T1000 (cell line): Measurements from ENCODE around the gene ATM.
"Not testable (repeated sequence)": the region's sequence is repeated elsewhere in the genome, so short reads cannot be mapped to it uniquely, and the experiment has no call there.

ENCODE experiments used
- DNase-seq: peaks from one replicate; lab custom pipeline; 2025; ENCODE audit warnings: mixed read lengths; lab: John Stamatoyannopoulos, UW

The ATM gene

GRCh38 chr11:108278954-108279353 is 56.1 kb downstream of the ATM start:
- DNase-seq = no peak

DNA sequence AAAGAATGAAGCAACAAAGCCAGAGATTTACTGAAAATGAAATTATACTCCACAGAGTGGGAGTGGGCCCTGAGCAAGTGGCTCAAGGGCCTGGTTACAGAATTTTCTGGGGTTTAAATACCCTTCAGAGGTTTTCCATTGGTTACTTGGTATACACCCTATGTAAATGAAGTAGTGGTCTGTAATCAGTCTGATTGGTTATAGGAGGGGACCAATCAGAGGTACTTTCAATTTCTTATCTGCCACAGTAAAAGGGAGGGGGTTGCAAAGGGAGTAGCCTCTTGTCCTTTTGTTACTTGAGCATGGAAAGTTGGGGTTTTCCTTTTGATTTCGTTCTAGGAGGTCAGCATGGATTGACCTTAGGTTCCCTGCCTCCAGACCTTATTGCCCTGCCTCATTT is 63.5 kb downstream of the ATM start:
- no peak for DNase-seq

DNA sequence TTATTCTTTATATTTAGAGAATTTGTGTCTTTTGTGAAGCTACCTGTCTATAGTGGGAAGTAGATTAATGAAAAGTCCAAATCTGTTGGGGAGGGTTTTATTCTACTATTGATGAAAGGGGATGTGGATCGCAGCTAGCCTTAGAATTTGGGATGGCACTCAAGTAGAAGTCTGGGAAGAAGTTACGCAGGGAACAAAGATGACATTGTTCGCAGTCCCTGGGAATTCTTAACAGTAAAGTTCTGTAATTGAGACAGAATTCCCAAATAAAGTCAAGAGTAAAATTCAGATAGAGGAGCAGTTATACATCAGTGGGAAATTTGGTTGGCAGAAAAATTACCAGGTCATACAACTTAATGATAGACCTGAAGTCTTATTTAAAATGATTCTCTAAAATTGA is 64.1 kb downstream of the ATM start:
- no peak for DNase-seq

DNA sequence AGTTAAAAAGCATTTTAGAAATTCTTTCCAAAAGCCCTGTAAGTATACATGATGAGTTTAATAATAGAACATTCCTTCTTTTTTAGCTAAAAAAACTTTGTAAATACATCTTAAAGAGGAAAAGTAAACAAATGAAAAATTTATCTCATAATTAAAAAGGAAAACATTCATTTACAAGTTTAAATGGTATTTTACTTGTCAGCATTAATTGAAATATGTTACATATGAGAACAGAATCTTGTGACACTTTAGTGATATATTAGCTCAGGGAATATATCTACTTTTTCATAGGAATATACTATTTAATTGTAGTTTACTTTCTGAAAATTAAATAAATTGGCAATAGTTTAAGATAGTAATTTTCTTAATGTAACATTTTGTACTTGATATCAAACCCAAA is 66.2 kb downstream of the ATM start:
- DNase-seq = not testable (repeated sequence)

DNA sequence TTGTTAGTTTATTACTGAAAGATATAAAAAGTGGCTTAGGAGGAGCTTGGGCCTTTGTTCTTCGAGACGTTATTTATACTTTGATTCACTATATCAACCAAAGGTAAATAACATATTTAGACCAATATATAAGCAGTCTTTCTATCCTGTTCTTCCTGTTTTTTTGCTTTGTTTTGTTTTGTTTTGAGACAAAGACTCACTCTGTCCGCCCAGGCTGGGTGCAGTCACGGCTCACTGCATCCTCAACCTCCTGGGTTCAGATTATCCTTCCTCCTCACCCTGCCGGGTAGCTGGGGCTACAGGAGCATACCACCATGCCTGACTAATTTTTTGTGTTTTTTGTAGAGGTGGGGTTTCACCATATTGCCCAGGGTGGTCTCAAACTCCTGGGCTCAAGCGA is 66.8 kb downstream of the ATM start:
- no peak for DNase-seq

DNA sequence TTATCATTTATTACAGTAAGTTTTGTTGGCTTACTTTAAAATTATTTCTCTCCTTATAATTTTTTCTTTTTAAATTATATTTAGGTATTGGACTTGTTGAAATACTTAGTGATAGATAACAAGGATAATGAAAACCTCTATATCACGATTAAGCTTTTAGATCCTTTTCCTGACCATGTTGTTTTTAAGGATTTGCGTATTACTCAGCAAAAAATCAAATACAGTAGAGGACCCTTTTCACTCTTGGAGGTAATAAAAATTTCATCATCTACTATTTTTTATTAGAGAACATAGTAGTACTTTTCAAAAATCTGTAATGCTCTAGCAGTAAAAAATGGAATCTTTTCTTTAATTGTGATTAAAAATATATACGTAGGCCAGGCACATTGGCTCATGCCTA is 70.4 kb downstream of the ATM start:
- DNase-seq = no peak

DNA sequence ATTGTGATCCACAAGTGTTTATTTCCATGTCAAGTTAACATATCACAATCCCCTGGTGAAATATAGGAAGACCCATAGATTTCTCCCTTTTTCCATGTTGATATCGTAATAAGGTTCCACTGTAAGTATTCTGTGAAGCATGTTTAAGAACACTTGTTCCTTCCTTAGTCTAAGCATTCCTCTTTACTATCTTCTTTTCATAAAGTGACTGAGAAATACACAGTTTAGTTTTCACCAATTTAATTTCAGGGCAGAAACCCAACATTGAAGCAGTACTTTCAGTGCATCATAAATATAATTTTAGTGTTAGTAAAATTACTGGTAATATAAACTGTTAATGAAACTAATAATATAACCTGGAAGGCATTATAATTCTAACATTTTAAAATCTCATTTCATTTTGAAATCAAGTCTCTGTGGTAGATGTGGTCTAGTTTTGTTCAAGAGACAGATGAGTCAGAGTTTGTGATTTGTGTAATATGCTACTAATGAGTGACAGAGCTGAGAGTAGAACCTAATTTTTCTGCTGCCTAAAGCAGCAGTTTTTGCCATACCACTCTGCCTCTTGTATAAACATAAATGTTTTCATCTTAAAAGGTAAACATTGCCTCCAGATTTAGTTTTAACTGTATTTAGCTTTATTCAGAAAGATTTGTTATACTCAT is 79.4 kb downstream of the ATM start:
- no peak for DNase-seq

DNA sequence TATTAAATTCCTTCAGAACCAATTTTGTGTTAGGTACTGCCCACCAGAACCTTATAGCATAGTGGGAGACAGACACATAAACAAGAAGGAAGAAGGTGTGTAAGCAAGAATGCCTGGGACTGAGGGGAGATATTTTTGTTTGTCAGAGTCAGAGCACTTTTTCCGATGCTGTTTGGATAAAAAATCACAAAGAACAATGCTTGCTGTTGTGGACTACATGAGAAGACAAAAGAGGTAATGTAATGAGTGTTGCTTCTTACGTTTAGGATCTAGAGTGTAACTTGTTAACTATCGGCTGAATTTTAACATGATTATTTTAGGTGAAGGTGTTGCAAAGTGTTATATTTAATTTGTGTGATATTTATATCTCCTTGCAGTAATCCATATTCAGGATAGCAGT is 84.9 kb downstream of the ATM start:
- no peak for DNase-seq

GRCh38 chr11:108313444-108313843 is 90.6 kb downstream of the ATM start:
- no peak for DNase-seq

- DNase-seq = no peak
Observed at GRCh38 chr11:108316061-108316460, 93.2 kb downstream of the ATM start.

GRCh38 chr11:108319541-108320145 is 96.8 kb downstream of the ATM start:
- no peak for DNase-seq

- no peak for DNase-seq
Observed at GRCh38 chr11:108322666-108323065, 99.8 kb downstream of the ATM start.

DNA sequence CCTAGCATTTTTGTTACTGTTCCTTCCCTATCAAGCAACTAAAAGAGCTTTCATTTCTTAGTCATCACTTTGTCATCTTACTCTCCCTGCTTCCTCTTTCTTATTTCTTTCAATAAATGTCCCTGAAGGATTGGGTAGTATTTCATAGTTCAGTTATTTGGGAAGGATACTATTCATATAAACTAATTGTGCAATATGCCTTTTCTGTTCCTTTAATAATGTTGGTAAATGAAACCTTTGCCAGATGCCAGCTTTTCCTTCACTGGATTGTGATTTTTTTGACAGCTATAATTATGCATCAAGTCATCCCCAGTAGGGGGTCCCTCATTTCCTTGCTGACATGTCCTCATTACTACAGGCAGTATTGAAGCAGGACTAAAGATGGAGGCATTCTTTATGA is 101.7 kb downstream of the ATM start:
- DNase-seq = no peak

DNA sequence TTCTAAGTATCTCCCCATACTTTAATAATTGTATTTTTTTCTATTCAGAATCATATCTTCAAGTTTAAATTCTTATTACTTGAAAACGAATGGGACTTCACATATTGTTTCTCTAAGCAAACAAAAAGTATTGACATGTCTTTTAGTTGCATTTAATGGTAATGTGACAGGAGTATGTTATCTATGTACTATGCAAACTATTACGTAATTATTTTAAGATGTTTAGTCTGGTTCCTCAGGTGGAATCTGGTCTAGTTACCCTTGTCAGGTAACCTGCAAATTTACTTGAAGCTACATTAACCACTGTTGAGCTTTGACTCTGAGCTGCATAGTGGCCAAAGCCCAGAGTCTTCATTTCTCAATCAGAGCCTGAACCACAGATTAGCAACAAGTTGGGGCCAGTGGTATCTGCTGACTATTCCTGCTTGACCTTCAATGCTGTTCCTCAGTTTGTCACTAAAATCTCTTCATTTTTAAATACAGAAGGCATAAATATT is 110.6 kb downstream of the ATM start:
- DNase-seq = no peak

- DNase-seq = no peak
Observed at GRCh38 chr11:108338750-108339149, 115.9 kb downstream of the ATM start.

- DNase-seq = no peak
Observed at GRCh38 chr11:108340973-108341372, 118.1 kb downstream of the ATM start.

GRCh38 chr11:108341654-108342053 is 118.8 kb downstream of the ATM start:
- DNase-seq = no peak

DNA sequence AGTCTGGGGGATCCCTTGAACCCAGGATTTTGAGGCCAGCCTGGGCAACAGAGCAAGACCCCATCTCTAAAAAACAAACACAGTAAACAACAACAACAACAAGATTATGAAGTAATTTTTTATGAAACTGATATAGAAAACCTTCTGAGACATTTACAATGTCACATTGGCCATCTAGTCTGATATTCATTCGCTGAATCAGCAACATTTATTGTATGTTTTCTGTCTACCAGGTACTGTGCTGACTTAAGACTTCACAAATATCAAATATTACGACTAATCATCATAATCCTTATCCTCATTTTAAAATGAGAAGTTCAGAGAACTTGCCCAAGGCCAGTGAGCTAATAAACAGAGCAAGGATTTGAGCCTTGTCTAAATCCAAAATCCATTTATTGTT is 120.8 kb downstream of the ATM start:
- no peak for DNase-seq

GRCh38 chr11:108345767-108346166 is 122.9 kb downstream of the ATM start:
- DNase-seq = no peak

GRCh38 chr11:108346451-108346850 is 123.6 kb downstream of the ATM start:
- DNase-seq = no peak

DNA sequence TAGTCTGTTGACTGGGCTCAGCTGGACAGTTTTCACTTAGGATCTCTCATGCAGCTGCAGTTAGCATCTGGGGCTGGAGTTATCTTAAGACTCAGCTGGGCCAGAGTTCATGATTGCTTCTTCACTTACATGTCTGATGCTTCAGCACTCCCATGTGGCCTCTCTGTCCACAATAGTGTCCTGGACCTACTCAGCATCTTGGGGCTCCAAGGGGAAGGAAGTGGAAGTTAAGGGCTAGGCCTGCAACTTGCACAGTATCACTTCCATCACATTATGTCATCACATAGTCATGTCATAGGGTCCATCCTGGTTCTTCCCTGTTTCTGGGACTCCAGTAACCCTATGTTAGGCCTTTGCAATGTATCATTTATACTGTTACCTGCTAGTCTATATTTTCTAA is 128.6 kb downstream of the ATM start:
- no peak for DNase-seq

DNA sequence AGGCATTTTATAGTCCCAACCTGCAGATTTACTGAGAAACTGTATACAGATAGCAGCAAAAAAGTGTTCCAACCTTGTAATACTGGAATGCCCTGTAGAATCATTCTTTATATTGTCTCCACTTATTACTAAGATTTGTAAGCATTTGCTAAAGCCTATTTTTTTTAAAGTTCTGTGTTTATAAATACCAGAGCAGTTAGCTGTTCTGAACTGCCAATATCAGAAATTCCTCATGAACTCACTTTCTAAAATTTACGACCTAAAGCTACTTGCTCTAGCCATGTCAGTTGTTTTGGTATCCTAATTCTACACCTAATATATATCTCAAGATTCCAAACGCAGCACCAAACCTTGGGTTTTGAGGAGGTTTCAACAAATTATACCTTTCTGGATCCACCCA is 141.3 kb downstream of the ATM start:
- DNase-seq = no peak

DNA sequence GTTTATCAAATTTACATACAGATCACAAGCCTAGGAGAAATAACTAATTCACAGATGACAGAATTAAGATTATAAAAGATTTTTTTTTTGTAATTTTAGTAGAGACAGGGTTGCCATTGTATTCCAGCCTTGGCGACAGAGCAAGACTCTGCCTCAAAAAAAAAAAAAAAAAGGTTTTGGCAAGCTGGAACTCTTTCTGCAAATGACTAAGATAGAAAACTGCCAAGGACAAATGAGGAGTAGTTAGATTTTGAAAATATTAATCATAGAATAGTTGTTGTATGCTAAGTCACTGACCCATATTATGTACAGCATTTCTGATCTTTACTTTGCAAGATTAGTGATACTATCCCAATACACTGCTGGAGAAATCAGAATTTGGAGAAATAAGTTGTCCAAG is 145.3 kb downstream of the ATM start:
- no peak for DNase-seq

DNA sequence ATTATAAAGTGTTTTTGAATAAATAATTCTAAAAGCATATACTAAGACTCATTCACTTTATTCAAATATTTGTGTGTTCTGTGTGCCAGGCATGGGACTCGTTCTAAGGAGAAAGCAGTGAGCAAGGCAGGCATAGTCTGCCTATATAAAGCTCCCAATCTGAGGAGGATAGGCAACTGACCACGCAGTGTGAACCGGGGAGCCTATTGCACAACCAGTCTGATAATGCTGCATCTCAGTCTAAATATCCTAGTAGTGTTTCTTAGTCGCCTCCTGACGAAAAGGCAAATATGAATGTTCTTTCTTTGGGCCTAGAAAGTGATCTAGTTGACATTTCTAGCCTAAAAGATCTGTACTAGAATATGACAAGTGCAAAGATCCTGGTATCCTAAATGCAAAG is 146.2 kb downstream of the ATM start:
- no peak for DNase-seq
